GM20000 (cell line): ENCODE data around the gene GADL1.

Experiments used
- DNase-seq: peaks from one replicate; pipeline ENCODE4 v3.0.0; 2012; ENCODE audit warnings: low spot score
- TF ChIP-seq, protein P1 (sequence below): IDR thresholded peaks from 2 replicates; pipeline ENCODE4 v1.5.1; 2012; ENCODE audit warnings: mild to moderate bottlenecking, control low read depth; ENCODE audit errors: extremely low read depth, missing control alignments

Gene GADL1

DNA sequence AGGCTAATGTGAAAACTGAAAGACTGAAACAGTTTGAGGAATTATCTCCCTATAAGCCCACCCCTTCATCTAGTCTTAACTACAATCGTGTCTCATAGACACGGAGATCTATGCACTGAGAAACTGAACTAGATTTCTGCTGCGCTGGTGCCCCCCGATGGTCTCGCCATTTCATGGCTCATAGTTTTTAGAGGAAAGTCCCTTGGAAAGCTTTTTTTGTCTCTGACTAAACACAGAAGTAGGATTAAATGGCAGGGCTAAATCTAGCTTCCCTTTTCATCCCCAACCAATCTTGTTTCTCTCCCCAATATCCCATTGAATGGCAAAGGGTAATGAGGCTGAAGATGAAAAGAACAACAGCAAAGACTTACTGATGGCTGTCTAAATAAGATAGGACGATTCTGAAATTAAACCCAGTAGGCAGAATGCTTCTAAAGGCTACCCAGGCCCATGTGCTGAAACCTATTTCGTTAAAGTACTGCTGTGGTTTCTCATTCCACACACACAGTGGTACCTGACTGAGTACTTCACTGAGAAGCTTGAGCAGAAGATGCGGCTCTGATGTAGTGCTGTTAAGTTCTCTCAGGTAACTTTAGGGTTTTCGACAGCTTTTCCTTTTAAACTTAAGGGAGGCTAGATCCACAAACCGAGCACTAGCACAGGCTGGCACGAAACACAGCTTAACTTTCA lies 142.7 kb downstream of the GADL1 start:
- peak; percentile 19 for DNase-seq
- TF ChIP-seq, protein P1, sequence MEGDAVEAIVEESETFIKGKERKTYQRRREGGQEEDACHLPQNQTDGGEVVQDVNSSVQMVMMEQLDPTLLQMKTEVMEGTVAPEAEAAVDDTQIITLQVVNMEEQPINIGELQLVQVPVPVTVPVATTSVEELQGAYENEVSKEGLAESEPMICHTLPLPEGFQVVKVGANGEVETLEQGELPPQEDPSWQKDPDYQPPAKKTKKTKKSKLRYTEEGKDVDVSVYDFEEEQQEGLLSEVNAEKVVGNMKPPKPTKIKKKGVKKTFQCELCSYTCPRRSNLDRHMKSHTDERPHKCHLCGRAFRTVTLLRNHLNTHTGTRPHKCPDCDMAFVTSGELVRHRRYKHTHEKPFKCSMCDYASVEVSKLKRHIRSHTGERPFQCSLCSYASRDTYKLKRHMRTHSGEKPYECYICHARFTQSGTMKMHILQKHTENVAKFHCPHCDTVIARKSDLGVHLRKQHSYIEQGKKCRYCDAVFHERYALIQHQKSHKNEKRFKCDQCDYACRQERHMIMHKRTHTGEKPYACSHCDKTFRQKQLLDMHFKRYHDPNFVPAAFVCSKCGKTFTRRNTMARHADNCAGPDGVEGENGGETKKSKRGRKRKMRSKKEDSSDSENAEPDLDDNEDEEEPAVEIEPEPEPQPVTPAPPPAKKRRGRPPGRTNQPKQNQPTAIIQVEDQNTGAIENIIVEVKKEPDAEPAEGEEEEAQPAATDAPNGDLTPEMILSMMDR = peak; percentile 3

DNA sequence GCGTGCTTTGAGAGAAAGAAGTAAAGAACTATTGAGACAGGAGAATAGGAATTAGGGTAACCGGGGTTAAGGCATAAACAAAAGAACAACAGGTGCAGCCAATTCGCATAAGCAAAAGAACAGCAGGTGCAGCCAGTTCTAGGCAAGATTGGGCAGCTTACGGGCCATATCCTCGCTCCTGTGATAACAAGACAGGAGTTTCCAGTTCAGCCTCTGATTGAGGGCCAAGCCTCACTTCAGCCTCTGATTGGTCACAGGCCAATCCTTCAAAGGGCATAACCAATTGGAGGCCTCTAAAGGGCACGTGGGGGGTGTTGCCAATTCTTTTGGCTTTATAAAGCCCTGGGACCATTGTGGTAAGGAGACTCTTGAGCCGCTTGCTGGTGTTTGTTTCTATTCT lies 143.5 kb downstream of the GADL1 start:
- no peak for DNase-seq
- TF ChIP-seq, protein P1 = no peak

DNA sequence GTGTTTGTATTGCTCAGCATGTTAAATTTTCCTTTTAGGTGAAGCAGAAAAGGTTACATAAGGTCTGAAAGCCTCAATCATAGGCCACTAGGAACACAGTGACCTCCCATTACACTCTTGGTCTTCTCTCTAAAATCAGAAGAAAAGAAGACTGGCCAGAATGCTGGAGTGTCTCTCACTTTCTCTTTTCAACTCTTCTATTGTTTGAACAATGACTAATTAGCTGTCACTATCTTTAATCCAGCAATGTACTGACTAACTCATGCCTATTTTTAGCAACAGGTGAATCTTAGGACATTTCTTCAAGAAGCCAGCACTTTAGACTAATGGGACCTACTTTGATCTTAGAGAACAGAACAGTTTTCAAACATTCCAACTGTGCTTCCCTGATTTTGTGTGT lies 145.2 kb downstream of the GADL1 start:
- no peak for DNase-seq
- TF ChIP-seq, protein P1 = no peak

DNA sequence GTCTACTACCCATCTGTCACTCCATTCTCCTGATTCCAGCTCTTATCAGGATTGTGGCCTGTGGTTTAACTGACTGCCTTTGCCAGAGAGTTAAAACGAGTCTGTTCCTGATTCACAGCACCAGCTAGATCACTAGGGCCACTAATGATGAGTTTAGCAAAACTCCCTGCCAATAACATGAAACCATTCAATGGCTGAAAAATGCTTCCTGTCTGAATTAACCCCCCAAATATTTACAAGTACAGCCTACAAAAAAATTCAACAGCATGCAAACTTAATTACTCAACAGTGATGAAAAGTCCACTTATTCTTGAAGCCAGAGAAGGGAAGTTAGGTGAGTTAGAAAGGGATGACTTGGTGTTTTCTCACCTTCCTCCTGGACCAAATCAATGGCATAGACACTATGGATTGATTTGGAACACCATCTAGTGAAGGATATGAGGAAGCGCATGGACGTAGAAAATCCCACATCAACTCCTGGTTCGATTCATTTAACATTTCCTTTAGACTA lies 146.6 kb downstream of the GADL1 start:
- DNase-seq = no peak
- TF ChIP-seq, protein P1 = no peak

DNA sequence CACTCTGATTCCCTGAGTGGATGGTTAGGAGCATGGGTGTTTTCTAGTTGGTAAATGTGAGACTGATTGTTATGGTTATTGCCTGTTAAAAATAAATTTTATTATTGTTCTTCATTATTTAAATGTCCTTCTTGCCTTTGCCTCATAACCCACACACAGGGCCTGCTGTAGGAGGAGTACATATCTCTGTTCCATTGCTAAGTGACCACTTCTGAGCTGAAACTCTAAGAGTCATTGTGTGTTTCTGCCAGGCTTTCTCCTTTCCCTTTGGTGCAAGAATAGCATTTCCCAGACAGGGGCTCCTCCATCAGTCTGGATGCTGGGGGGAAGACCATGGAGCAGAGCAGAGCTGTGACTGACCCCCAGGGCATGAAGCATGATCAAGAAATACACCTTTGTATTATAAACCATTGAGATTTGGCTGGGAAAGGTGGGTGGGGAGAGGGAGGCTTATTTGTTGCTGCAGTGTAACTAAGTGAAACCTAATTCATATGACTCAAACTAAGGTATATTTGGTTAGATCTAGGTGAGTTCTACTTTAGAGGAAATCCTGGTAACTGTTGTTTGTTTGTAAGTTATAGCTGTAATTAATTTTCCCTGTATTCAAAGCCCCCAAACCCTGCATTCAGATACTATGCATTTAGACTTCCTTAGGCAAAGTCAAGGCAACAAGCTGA lies 150.7 kb downstream of the GADL1 start:
- no peak for DNase-seq
- TF ChIP-seq, protein P1 = no peak

DNA sequence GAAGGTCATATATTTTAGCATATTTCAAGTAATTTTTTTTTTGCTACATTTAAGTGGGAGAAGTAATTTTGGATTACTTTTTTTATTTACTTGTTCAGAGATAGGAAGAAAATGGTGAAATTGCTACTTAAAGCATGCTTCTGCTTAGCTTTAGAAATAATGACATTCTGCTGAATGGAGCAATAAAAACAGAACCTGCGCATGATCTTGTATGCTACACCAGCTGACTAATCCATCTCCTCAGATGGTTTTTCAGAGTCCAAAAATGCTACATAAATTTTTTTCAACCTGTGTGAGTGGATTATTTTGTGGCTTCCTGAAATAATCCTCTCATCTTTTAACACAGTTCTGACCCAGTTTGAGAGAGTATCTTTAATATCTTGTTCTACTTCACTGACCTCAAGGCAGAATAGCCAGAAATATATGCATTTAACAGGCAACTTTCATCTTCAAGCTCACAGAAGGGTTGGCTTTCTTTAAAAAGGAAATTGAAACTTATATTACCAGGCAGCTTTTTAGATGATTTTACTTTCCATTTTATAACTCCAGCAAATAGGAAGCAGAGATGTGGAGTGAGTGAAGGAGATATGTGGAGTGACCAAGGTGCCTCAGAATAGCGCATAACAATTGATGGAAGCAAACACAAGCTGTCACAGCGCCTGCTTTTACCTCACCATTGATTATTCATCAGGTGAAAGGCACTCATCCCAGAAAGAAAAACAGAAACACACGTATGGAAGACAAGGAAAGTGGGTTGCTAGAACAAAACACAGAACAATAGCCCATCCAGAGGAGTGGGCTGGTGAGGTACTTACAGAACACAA lies 151.5 kb downstream of the GADL1 start:
- DNase-seq = no peak

More for the DNA sequence above, 151.5 kb downstream of the GADL1 start:
- TF ChIP-seq, protein P1 = no peak
